Stimulated activated naive CD8-positive, alpha-beta T cell treated with anti-CD3 and anti-CD28 coated beads, Interleukin-15, amount 100 ng/mL, for 72 hours (primary cell): ENCODE data around the gene RFX8.
"Not testable (repeated sequence)": the region's sequence is repeated elsewhere in the genome, so short reads cannot be mapped to it uniquely, and the experiment has no call there.

Source experiments
- ATAC-seq: fragments of 150-1000 bp; cut with Tn5 transposase; 2 replicates; pipeline ENCODE4 v1.10.0; 2021; ENCODE audit warnings: mild to moderate bottlenecking, moderate library complexity
- DNase-seq, 2 donors: peaks; one replicate each; pipeline ENCODE4 v3.0.0; 2021 to 2022
- H3K27ac Mint-ChIP-seq, 2 donors: one replicate each; pipeline ENCODE4 v1.8.0; 2022; ENCODE audit warnings: mild to moderate bottlenecking in 2 of 2, mixed read lengths in 2 of 2, moderate library complexity in 2 of 2
- H3K27me3 Mint-ChIP-seq: one replicate; pipeline ENCODE4 v1.8.0; 2022; ENCODE audit warnings: mixed read lengths
- H3K4me1 Mint-ChIP-seq: one replicate; pipeline ENCODE4 v1.8.0; 2022; ENCODE audit warnings: mild to moderate bottlenecking, mixed read lengths
- H3K4me3 Mint-ChIP-seq, 2 donors: one replicate each; pipeline ENCODE4 v1.8.0; 2022; ENCODE audit warnings: mild to moderate bottlenecking in 2 of 2, mixed read lengths in 2 of 2, moderate library complexity in 1 of 2
- H3K9me3 Mint-ChIP-seq, 2 donors: one replicate each; pipeline ENCODE4 v1.8.0; 2022; ENCODE audit warnings: mixed read lengths in 2 of 2

Gene RFX8

GRCh38 chr2:101473591-101473910 is 1.4 kb downstream of the RFX8 start:
- Mint-ChIP-seq H3K27me3 (peaks cover 9% of the 10 kb centered on the region), H3K27ac (peak overlapping the region in 1 of 2 donors; percentile 92)

GRCh38 chr2:101469863-101470262 is 5.0 kb downstream of the RFX8 start:
- Mint-ChIP-seq H3K9me3 (no peaks in the 10 kb centered on the region), H3K27me3 (no peaks in the 10 kb centered on the region), H3K4me3 (no peak overlapping the region), H3K27ac (no peak overlapping the region), H3K4me1 (peaks cover 2% of the 10 kb centered on the region)
- ATAC-seq = no peak
- no peak for DNase-seq

More at GRCh38 chr2:101473591-101473910, 1.4 kb downstream of the RFX8 start:
- peaks cover 13% of the 10 kb centered on the region for H3K4me1 Mint-ChIP-seq
- DNase-seq (no peak), ATAC-seq (no peak)
- peak overlapping the region; percentile 78 to 82 for H3K4me3 Mint-ChIP-seq
- H3K9me3 Mint-ChIP-seq = no peaks in the 10 kb centered on the region

- Mint-ChIP-seq H3K27me3 (no peaks in the 10 kb centered on the region), H3K4me1 (no peaks in the 10 kb centered on the region), H3K27ac (no peak overlapping the region), H3K9me3 (no peaks in the 10 kb centered on the region), H3K4me3 (no peak overlapping the region)
- DNase-seq (no peak), ATAC-seq (no peak)
Observed at GRCh38 chr2:101467306-101467705, 7.6 kb downstream of the RFX8 start.

GRCh38 chr2:101466426-101466825 is 8.5 kb downstream of the RFX8 start:
- H3K4me1 Mint-ChIP-seq = no peaks in the 10 kb centered on the region
- no peak overlapping the region for H3K4me3 Mint-ChIP-seq
- H3K27me3 Mint-ChIP-seq = no peaks in the 10 kb centered on the region
- H3K9me3 Mint-ChIP-seq = no peaks in the 10 kb centered on the region
- ATAC-seq = no peak
- DNase-seq = no peak
- no peak overlapping the region for H3K27ac Mint-ChIP-seq

GRCh38 chr2:101464841-101465240 is 10.1 kb downstream of the RFX8 start:
- Mint-ChIP-seq H3K27me3 (no peaks in the 10 kb centered on the region), H3K27ac (no peak overlapping the region), H3K4me3 (no peak overlapping the region), H3K9me3 (no peaks in the 10 kb centered on the region), H3K4me1 (no peaks in the 10 kb centered on the region)
- ATAC-seq (no peak), DNase-seq (no peak)

GRCh38 chr2:101463911-101464641 is 10.8 kb downstream of the RFX8 start:
- Mint-ChIP-seq H3K4me3 (no peak overlapping the region), H3K4me1 (no peaks in the 10 kb centered on the region), H3K27me3 (no peaks in the 10 kb centered on the region), H3K9me3 (no peaks in the 10 kb centered on the region), H3K27ac (no peak overlapping the region)
- ATAC-seq (no peak), DNase-seq (no peak)

- H3K27me3 Mint-ChIP-seq = no peaks in the 10 kb centered on the region
- peak overlapping the region in 1 of 2 donors; percentile 83 for H3K27ac Mint-ChIP-seq
- no peak overlapping the region for H3K4me3 Mint-ChIP-seq
- DNase-seq = no peak
- H3K9me3 Mint-ChIP-seq = no peaks in the 10 kb centered on the region
- H3K4me1 Mint-ChIP-seq = no peaks in the 10 kb centered on the region
- ATAC-seq = no peak
Observed at GRCh38 chr2:101463421-101463820, 11.5 kb downstream of the RFX8 start.

GRCh38 chr2:101461381-101461780 is 13.5 kb downstream of the RFX8 start:
- no peak for ATAC-seq
- H3K27me3 Mint-ChIP-seq = no peaks in the 10 kb centered on the region
- H3K27ac Mint-ChIP-seq = no peak overlapping the region
- DNase-seq = no peak
- no peak overlapping the region for H3K4me3 Mint-ChIP-seq
- no peaks in the 10 kb centered on the region for H3K9me3 Mint-ChIP-seq
- H3K4me1 Mint-ChIP-seq = no peaks in the 10 kb centered on the region

GRCh38 chr2:101454408-101454807 is 20.5 kb downstream of the RFX8 start:
- H3K27ac Mint-ChIP-seq, ATAC-seq, H3K4me1 Mint-ChIP-seq, H3K4me3 Mint-ChIP-seq, DNase-seq, H3K27me3 Mint-ChIP-seq: not testable (repeated sequence)
- peaks cover 8 to 15% of the 10 kb centered on the region in 2 donors for H3K9me3 Mint-ChIP-seq

GRCh38 chr2:101450965-101451364 is 23.9 kb downstream of the RFX8 start:
- H3K27ac Mint-ChIP-seq = no peak overlapping the region
- H3K4me3 Mint-ChIP-seq = no peak overlapping the region
- DNase-seq = no peak
- H3K4me1 Mint-ChIP-seq = peaks cover 12% of the 10 kb centered on the region
- peaks cover 5 to 13% of the 10 kb centered on the region in 2 donors for H3K9me3 Mint-ChIP-seq
- no peaks in the 10 kb centered on the region for H3K27me3 Mint-ChIP-seq
- no peak for ATAC-seq

GRCh38 chr2:101446869-101447268 is 28.0 kb downstream of the RFX8 start:
- H3K27me3 Mint-ChIP-seq = no peaks in the 10 kb centered on the region
- no peak for DNase-seq
- no peak overlapping the region for H3K27ac Mint-ChIP-seq
- no peak overlapping the region for H3K4me3 Mint-ChIP-seq
- H3K9me3 Mint-ChIP-seq = peaks cover 0 to 4% of the 10 kb centered on the region in 2 donors
- peaks cover 23% of the 10 kb centered on the region for H3K4me1 Mint-ChIP-seq
- ATAC-seq = peak; percentile 90

GRCh38 chr2:101442667-101443061 is 32.2 kb downstream of the RFX8 start:
- no peaks in the 10 kb centered on the region for H3K27me3 Mint-ChIP-seq
- H3K9me3 Mint-ChIP-seq = peaks cover 0 to 4% of the 10 kb centered on the region in 2 donors
- H3K4me1 Mint-ChIP-seq = peaks cover 27% of the 10 kb centered on the region
- peak overlapping the region in 1 of 2 donors; percentile 20 for H3K27ac Mint-ChIP-seq
- DNase-seq (no peak), ATAC-seq (no peak)
- H3K4me3 Mint-ChIP-seq = peak overlapping the region; percentile 33 to 51

GRCh38 chr2:101442042-101442666 is 32.8 kb downstream of the RFX8 start:
- ATAC-seq (peak; percentile 75), DNase-seq (no peak)
- Mint-ChIP-seq H3K27ac (peak overlapping the region in 1 of 2 donors; percentile 20), H3K27me3 (no peaks in the 10 kb centered on the region), H3K9me3 (peaks cover 0 to 4% of the 10 kb centered on the region in 2 donors), H3K4me1 (peaks cover 24% of the 10 kb centered on the region), H3K4me3 (peak overlapping the region; percentile 33 to 51)

- no peak for ATAC-seq
- Mint-ChIP-seq H3K27ac (no peak overlapping the region), H3K27me3 (no peaks in the 10 kb centered on the region), H3K9me3 (peaks cover 0 to 4% of the 10 kb centered on the region in 2 donors), H3K4me3 (no peak overlapping the region), H3K4me1 (peaks cover 15% of the 10 kb centered on the region)
- no peak for DNase-seq
Observed at GRCh38 chr2:101440127-101440738, 34.7 kb downstream of the RFX8 start.

- Mint-ChIP-seq H3K27ac (no peak overlapping the region), H3K27me3 (no peaks in the 10 kb centered on the region), H3K9me3 (peaks cover 0 to 4% of the 10 kb centered on the region in 2 donors), H3K4me1 (peaks cover 15% of the 10 kb centered on the region), H3K4me3 (no peak overlapping the region)
- no peak for ATAC-seq
- no peak for DNase-seq
Observed at GRCh38 chr2:101439716-101440115, 35.2 kb downstream of the RFX8 start.

- H3K4me1 Mint-ChIP-seq = peaks cover 15% of the 10 kb centered on the region
- H3K27me3 Mint-ChIP-seq, H3K4me3 Mint-ChIP-seq, ATAC-seq, H3K27ac Mint-ChIP-seq, DNase-seq, H3K9me3 Mint-ChIP-seq: not testable (repeated sequence)
Observed at GRCh38 chr2:101438555-101438954, 36.4 kb downstream of the RFX8 start.
